Neutrophil (primary cell): Measurements from ENCODE around the gene ZNF837.

Experiments used
- H3K27ac ChIP-seq: fragments of 200-600 bp; sonication (generic); 2 replicates; pipeline ENCODE4 v1.5.1; 2016; ENCODE audit warnings: mild to moderate bottlenecking, moderate library complexity
- H3K27me3 ChIP-seq: fragments of 200-600 bp; sonication (generic); 2 replicates; pipeline ENCODE4 v1.6.0; 2016; ENCODE audit warnings: mild to moderate bottlenecking
- H3K36me3 ChIP-seq: fragments of 200-600 bp; sonication (generic); 2 replicates; pipeline ENCODE4 v1.5.1; 2017
- H3K4me1 ChIP-seq, 2 experiments: fragments of 200-600 bp in 1 of 2; sonication (generic) in 1 of 2; 1 replicate in 1 of 2; 2 replicates in 1 of 2; pipeline versions ENCODE4 v1.5.1 to v1.6.1; 2013 to 2016; ENCODE audit warnings: low read depth in 1 of 2, low read length in 1 of 2, mild to moderate bottlenecking in 1 of 2, moderate library complexity in 1 of 2; ENCODE audit not compliant: control insufficient read depth in 1 of 2, insufficient read depth in 1 of 2
- H3K4me3 ChIP-seq, 2 experiments: fragments of 200-600 bp in 1 of 2; sonication (generic) in 1 of 2; 1 replicate in 1 of 2; 2 replicates in 1 of 2; pipeline ENCODE4 v1.5.1; 2013 to 2016; ENCODE audit warnings: low read depth in 1 of 2, low read length in 1 of 2, mild to moderate bottlenecking in 1 of 2, moderate library complexity in 1 of 2
- H3K9me3 ChIP-seq: fragments of 200-600 bp; sonication (generic); 2 replicates; pipeline ENCODE4 v1.5.1; 2016
- TF ChIP-seq, protein P1 (sequence below): fragments of 200-600 bp; sonication (generic); IDR thresholded peaks from 2 replicates; pipeline ENCODE4 v1.5.1; 2016; ENCODE audit warnings: antibody characterized with exemption

Gene ZNF837

DNA sequence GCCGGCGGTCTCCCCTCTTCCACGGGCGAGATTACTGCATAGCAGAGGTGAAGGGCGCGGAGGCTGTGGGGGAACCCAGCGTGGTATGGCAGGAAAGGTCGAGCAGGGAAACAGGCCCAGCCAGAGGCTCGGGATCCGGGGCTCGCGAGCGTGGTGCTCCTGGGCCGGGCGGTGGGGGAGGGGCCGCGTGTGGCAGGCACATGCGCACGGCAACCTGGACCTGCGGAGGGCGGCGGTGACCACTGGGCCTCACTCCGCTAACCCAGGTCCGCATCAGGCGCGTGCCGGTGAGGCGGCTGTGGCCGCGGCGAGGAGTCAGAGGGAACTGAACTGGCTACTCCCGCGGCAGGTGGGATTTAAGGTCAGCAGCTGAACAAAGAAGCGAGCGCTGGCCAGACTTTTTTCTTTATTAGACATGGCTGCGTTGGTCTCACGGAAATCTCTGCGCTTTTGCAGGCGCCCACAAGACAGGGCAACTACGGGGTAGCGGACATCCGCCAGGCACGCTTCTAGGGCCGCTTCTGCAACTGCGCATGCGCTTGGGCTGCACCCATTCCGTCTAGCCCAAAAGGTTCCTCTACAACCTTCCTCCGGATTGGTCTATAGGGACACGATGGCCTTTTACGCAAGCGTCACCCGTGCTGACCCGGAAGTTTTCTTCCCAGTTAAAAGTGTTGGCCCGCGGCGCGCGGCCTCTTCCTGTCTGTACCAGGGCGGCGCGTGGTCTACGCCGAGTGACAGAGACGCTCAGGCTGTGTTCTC, 5.9 kb upstream of the ZNF837 start, which contains the start of gene RPS5:
RPS5 (plus strand) TSS at position 694 of the 762 bp plus-strand sequence. CDS start 869 bp downstream, outside the sequence.
- Histone ChIP-seq H3K27me3 (no peaks in the 10 kb centered on the region), H3K36me3 (no peaks in the 10 kb centered on the region), H3K4me1 (peaks cover 22 to 24% of the 10 kb centered on the region in 2 experiments), H3K4me3 (peak within 1 kb of the TSS; percentile 69 to 88), H3K27ac (peak within 1 kb of the TSS; percentile 78), H3K9me3 (no peaks in the 10 kb centered on the region)
- TF ChIP-seq, protein P1, sequence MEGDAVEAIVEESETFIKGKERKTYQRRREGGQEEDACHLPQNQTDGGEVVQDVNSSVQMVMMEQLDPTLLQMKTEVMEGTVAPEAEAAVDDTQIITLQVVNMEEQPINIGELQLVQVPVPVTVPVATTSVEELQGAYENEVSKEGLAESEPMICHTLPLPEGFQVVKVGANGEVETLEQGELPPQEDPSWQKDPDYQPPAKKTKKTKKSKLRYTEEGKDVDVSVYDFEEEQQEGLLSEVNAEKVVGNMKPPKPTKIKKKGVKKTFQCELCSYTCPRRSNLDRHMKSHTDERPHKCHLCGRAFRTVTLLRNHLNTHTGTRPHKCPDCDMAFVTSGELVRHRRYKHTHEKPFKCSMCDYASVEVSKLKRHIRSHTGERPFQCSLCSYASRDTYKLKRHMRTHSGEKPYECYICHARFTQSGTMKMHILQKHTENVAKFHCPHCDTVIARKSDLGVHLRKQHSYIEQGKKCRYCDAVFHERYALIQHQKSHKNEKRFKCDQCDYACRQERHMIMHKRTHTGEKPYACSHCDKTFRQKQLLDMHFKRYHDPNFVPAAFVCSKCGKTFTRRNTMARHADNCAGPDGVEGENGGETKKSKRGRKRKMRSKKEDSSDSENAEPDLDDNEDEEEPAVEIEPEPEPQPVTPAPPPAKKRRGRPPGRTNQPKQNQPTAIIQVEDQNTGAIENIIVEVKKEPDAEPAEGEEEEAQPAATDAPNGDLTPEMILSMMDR = no peak

DNA sequence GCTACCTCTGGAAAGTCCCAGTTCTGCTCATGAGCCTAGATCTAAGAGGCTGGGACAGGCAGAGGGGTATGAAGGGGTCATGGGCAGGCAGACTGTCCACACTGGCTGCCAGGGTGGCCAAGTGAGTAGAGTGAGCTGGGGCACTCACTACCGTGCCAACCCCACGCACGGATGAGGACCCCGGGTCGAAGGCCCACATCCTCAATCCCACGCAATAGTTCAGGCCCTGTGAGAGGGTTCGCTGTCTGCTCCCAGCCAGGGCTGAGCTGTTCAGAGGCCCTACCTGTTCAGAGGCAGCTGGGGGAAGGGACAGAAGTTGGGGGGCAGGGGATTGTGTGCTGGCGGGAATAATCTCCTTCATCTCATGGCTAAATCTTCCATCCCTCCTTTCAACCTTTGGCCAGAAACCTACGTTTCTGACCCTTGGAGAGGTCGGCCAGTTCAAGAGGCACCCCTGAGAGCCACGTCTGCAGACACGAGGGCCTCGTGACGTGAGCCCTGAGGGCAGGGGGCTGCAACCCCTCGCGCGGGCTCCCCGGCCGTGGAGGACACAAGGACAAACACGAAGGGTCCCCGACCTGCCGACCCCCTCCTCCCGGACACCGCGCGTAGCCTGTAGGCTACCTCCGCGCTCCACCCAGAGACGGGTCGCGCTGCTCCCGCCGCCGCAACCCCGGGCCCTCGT, 5.2 kb upstream of the ZNF837 start:
- no peaks in the 10 kb centered on the region for H3K36me3 ChIP-seq
- TF ChIP-seq, protein P1 = no peak
- peaks cover 30 to 31% of the 10 kb centered on the region in 2 experiments for H3K4me1 ChIP-seq

DNA sequence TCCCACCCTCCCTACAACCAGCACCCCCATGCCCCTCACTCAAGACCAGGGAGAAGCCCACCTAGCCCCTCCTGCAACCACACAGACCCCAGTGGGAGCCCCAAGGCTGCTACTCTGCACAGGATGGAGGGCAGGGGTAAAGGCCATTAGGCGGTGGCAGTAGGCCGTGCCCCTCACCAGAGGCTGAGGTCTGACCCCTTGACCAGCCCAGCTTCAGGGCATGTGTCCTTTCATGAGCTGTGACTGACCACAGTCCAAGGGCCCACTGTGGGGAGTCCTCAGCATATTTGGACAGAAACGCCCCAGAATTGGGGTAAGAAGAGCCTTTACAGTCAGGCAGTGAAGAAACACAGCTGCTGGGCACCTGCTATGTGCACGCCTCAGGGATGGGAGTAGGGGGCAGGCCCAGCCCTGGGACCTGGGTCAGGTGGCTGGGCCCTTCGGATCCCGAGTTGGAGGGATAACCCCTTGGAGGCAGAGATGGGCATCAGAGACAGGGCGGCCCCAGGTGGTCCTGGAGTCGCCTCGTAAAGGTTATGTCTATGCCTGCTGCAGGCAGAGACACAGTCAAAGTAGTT, 4.6 kb upstream of the ZNF837 start:
- Histone ChIP-seq H3K9me3 (no peaks in the 10 kb centered on the region), H3K36me3 (no peaks in the 10 kb centered on the region), H3K4me1 (peaks cover 32% of the 10 kb centered on the region in 2 experiments), H3K27me3 (no peaks in the 10 kb centered on the region), H3K27ac (no peak overlapping the region), H3K4me3 (no peak overlapping the region)
- TF ChIP-seq, protein P1 = no peak

More for the DNA sequence above, 5.2 kb upstream of the ZNF837 start:
- H3K4me3 ChIP-seq = peak overlapping the region; percentile 69 to 88
- H3K27me3 ChIP-seq = no peaks in the 10 kb centered on the region
- no peaks in the 10 kb centered on the region for H3K9me3 ChIP-seq
- peak overlapping the region; percentile 78 for H3K27ac ChIP-seq

DNA sequence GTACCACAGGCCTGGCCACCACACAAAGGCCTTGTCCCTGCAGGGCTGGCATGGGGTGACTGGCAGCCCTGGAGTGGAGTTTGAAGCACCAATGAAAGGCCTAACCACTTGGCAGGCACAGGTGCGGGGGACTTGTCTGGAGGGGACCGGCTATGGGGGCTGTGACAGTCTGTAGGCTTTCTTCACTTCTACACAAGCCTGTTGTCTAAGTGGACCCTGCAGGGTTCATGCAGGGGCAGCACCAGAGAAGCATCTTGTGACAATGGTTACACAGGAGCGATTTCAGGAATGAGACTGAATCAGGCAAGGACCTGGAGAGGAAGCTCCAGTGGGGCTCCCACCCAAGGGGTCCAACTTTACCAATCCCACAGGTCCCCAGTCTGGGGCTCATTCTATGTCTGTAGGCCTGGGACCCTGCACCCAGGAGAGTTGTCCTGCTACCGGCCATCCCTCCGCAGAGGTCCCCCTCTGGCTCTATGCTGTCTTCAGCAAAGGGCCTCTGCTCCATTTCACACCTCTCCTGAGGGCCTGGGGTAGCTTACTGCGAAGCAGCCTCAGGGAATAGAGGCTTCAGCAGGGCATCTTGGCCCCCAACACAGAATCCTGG, 2.3 kb upstream of the ZNF837 start:
- TF ChIP-seq, protein P1 = no peak
- H3K4me3 ChIP-seq = no peak overlapping the region
- no peaks in the 10 kb centered on the region for H3K36me3 ChIP-seq
- no peaks in the 10 kb centered on the region for H3K9me3 ChIP-seq
- H3K4me1 ChIP-seq = peaks cover 38% of the 10 kb centered on the region in 2 experiments
- H3K27me3 ChIP-seq = no peaks in the 10 kb centered on the region
- H3K27ac ChIP-seq = no peak overlapping the region

DNA sequence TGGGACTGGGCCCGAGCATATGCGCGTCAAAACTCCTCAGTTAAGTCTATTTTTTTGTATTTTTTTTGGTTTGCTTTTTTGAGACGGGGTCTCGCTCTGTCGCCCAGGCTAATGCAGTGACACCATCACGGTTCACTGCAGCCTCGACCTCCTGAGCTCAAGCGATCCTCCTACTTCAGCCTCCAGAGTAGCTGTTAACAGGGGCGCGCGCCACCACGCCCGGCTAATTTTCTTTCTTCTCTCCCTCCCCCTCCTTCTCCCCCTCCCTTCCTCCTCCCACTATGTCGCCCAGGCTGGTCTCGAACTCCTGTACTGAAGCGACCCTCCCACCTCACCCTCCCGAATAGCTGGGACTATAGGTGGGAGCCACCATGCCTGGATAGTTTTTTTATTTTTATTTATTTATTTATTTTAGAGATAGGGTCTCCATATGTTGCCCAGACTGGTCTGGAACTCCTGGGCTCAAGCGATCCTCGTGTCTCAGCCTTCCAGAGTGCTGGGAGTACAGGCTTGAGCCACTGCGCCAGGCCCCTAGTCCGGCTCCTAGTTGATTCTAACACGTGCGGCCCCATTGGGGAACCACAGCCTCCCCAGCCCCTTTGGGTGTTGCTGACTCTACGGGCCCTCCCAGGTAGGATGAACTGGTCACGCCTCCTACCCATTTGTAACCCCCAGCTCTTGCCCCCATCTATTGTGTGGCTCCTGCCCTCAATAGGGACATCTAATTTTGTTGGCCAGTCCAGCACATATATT, 806 bp upstream of the ZNF837 start:
- H3K4me3 ChIP-seq = peak overlapping the region; percentile 67 to 95
- H3K4me1 ChIP-seq = peaks cover 26 to 28% of the 10 kb centered on the region in 2 experiments
- H3K27ac ChIP-seq = peak overlapping the region; percentile 90
- no peaks in the 10 kb centered on the region for H3K27me3 ChIP-seq
- H3K9me3 ChIP-seq = no peaks in the 10 kb centered on the region
- no peaks in the 10 kb centered on the region for H3K36me3 ChIP-seq
- TF ChIP-seq, protein P1 = no peak
